Endodermal cell (in vitro differentiated cells): ENCODE data around the gene SRSF5. TPM values are rescaled to one million over a fixed set of nuclear protein-coding genes. Genes with fewer than 3 reads are reported as not detected.

ENCODE experiments used
- DNase-seq: peaks from one replicate; pipeline ENCODE4 v3.0.0-alpha.2; 2017
- H3K27ac ChIP-seq: 2 replicates; pipeline ENCODE4 v1.5.1; 2013; ENCODE audit warnings: mild to moderate bottlenecking, low read depth, low read length, moderate library complexity
- H3K27me3 ChIP-seq: 2 replicates; pipeline ENCODE4 v1.6.1; 2013; ENCODE audit warnings: mild to moderate bottlenecking, low read length, moderate library complexity; ENCODE audit not compliant: insufficient read depth, control insufficient read depth, poor library complexity, severe bottlenecking
- H3K36me3 ChIP-seq: 2 replicates; pipeline ENCODE4 v1.7.0; 2013; ENCODE audit warnings: mild to moderate bottlenecking, low read length, moderate library complexity; ENCODE audit not compliant: control insufficient read depth, insufficient read depth
- H3K4me1 ChIP-seq: one replicate; pipeline ENCODE4 v1.7.0; 2013; ENCODE audit warnings: low read length; ENCODE audit not compliant: control insufficient read depth, insufficient read depth
- H3K4me3 ChIP-seq: 2 replicates; pipeline ENCODE4 v1.5.1; 2013; ENCODE audit warnings: mild to moderate bottlenecking, low read length, moderate library complexity
- H3K9ac ChIP-seq: 2 replicates; pipeline ENCODE4 v1.6.1; 2013; ENCODE audit warnings: mild to moderate bottlenecking, low read length, moderate library complexity; ENCODE audit not compliant: poor library complexity, severe bottlenecking; ENCODE audit errors: extremely low read depth
- H3K9me3 ChIP-seq: 2 replicates; pipeline ENCODE4 v1.6.1; 2013; ENCODE audit warnings: mild to moderate bottlenecking, low read length, moderate library complexity; ENCODE audit not compliant: control insufficient read depth
- H3K27ac Mint-ChIP-seq: 2 replicates; pipeline ENCODE4 v1.8.0; 2020; ENCODE audit warnings: mixed read lengths
- H3K27me3 Mint-ChIP-seq: 2 replicates; pipeline ENCODE4 v1.8.0; 2021; ENCODE audit warnings: mild to moderate bottlenecking, mixed read lengths; ENCODE audit not compliant: insufficient read depth
- H3K36me3 Mint-ChIP-seq: 2 replicates; pipeline ENCODE4 v1.8.0; 2020; ENCODE audit warnings: low read depth, mixed read lengths
- H3K4me1 Mint-ChIP-seq: 2 replicates; pipeline ENCODE4 v1.8.0; 2020; ENCODE audit warnings: mixed read lengths
- H3K4me3 Mint-ChIP-seq: 2 replicates; pipeline ENCODE4 v1.8.0; 2020; ENCODE audit warnings: mild to moderate bottlenecking, moderate library complexity, mixed read lengths
- H3K9me3 Mint-ChIP-seq: 2 replicates; pipeline ENCODE4 v1.8.0; 2020; ENCODE audit warnings: mild to moderate bottlenecking, mixed read lengths
- CTCF ChIP-seq: fragments of 200-600 bp; sonication (generic); conservative IDR thresholded peaks from 2 replicates; pipeline ENCODE4 v1.5.0; 2021; ENCODE audit warnings: antibody characterized with exemption, mild to moderate bottlenecking
- WGBS, 2 experiments: methylation state at CpG; one replicate each; pipeline versions ENCODE4 v1.1.5 to v1.1.7; 2013; ENCODE audit warnings: missing lambda C conversion rate in 2 of 2, mixed read lengths in 1 of 2; ENCODE audit not compliant: insufficient coverage in 1 of 2, insufficient read length in 1 of 2; 5-methylcytosine and 5-hydroxymethylcytosine counted together
- total RNA-seq, 2 donors: library from RNA; stranded (reverse); fragmentation: NEBNext Ultra II Directional in 1 of 2; extraction: Animal tissue kit (Norgen Biotek cat#: 25700) in 1 of 2; gene quantifications; 2 replicates in 1 of 2; 3 replicates in 1 of 2; pipeline ENCODE4 v1.2.1, GENCODE V29; 2021

Gene SRSF5
- total RNA-seq, 2 donors from 2014 or later, result 285 to 307 TPM

DNA sequence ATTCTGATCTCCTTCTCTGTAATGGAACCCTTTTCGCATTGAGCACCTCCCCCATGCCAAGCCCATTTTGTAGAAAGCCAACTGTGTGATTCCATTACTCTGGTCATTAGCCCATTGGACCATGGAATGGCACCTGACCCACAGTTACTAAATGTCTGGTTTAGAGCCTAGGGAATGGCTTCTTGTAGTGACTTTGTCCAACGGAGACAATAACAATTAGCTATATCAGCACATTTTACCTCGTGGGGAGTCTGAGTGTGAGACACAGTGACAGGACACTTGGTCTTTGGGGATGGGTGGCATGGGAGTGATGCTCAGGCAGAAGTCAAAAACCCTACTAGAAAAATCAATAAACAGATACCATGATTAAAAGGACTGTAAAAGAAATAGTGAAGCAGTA is 19.7 kb downstream of the SRSF5 start:
- no peak overlapping the region for H3K27ac Mint-ChIP-seq
- Histone ChIP-seq H3K36me3 (peaks cover 25% of the 10 kb centered on the region), H3K27me3 (no peaks in the 10 kb centered on the region), H3K4me3 (no peak overlapping the region), H3K4me1 (no peaks in the 10 kb centered on the region), H3K27ac (no peak overlapping the region), H3K9ac (no peak overlapping the region), H3K9me3 (no peaks in the 10 kb centered on the region)
- peaks cover 22% of the 10 kb centered on the region for H3K36me3 Mint-ChIP-seq
- H3K9me3 Mint-ChIP-seq, result no peaks in the 10 kb centered on the region
- DNase-seq, result no peak
- H3K27me3 Mint-ChIP-seq, result no peaks in the 10 kb centered on the region
- H3K4me3 Mint-ChIP-seq, result no peak overlapping the region
- WGBS, 2 experiments, result 93 to 100% methylated on average over 1 to 2 of the region's 3 CpGs
- TF ChIP-seq CTCF, result no peak
- no peaks in the 10 kb centered on the region for H3K4me1 Mint-ChIP-seq

DNA sequence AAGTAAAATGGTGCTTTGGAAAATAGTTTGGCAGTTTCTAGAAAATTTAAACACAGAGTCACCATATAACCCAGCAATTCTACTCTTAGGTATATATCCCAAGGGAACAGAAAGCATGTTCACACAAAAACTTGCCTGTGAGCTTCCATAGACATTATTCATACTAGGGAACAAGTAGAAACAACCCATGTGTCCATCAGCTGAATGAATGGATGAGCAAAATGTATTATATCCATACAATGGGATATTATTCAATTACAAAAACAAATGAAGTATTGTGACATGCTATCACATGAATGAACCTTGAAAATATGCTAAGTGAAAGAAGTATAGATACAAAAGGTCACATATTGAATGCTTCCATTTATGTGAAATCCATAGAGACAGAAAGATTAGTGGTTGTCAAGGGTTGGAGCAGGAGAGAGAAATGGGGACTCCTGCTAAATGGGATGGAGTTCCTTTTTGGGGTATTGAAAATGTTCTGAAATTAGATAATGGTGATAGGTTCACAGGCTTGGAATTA is 22.2 kb downstream of the SRSF5 start:
- no peak overlapping the region for H3K4me3 ChIP-seq
- H3K36me3 Mint-ChIP-seq, result peaks cover 16% of the 10 kb centered on the region
- H3K4me3 Mint-ChIP-seq, result no peak overlapping the region
- TF ChIP-seq CTCF, result no peak
- no peaks in the 10 kb centered on the region for H3K27me3 ChIP-seq
- no peak for DNase-seq
- H3K4me1 ChIP-seq, result no peaks in the 10 kb centered on the region
- H3K27me3 Mint-ChIP-seq, result no peaks in the 10 kb centered on the region
- H3K4me1 Mint-ChIP-seq, result no peaks in the 10 kb centered on the region
- H3K9ac ChIP-seq, result no peak overlapping the region
- H3K9me3 ChIP-seq, result no peaks in the 10 kb centered on the region
- peaks cover 18% of the 10 kb centered on the region for H3K36me3 ChIP-seq
- no peaks in the 10 kb centered on the region for H3K9me3 Mint-ChIP-seq
- no peak overlapping the region for H3K27ac Mint-ChIP-seq
- H3K27ac ChIP-seq, result no peak overlapping the region

GRCh38 chr14:69792887-69793421 is 26.0 kb downstream of the SRSF5 start:
- no peaks in the 10 kb centered on the region for H3K36me3 ChIP-seq
- TF ChIP-seq CTCF, result no peak
- no peaks in the 10 kb centered on the region for H3K9me3 ChIP-seq
- Mint-ChIP-seq H3K27me3 (peaks cover 5% of the 10 kb centered on the region), H3K36me3 (peaks cover under 1% of the 10 kb centered on the region), H3K27ac (no peak overlapping the region), H3K9me3 (no peaks in the 10 kb centered on the region), H3K4me1 (no peaks in the 10 kb centered on the region), H3K4me3 (no peak overlapping the region)
- 89 to 98% methylated on average over 6 to 7 of the region's 7 CpGs for WGBS, 2 experiments
- H3K4me1 ChIP-seq, result no peaks in the 10 kb centered on the region
- H3K4me3 ChIP-seq, result no peak overlapping the region
- no peaks in the 10 kb centered on the region for H3K27me3 ChIP-seq
- H3K27ac ChIP-seq, result no peak overlapping the region
- no peak overlapping the region for H3K9ac ChIP-seq
- no peak for DNase-seq
